GM21528 (cell line): ENCODE measurements around the gene NDUFC1.
"Not testable (repeated sequence)": the region's sequence is repeated elsewhere in the genome, so short reads cannot be mapped to it uniquely, and the experiment has no call there.

Source experiments
- ATAC-seq: cut with Tn5 transposase; IDR thresholded peaks from one replicate; pipeline ENCODE4 v1.9.1; 2021; ENCODE audit warnings: mild to moderate bottlenecking, moderate library complexity; ENCODE audit not compliant: unreplicated experiment, low FRiP score

Gene NDUFC1

DNA sequence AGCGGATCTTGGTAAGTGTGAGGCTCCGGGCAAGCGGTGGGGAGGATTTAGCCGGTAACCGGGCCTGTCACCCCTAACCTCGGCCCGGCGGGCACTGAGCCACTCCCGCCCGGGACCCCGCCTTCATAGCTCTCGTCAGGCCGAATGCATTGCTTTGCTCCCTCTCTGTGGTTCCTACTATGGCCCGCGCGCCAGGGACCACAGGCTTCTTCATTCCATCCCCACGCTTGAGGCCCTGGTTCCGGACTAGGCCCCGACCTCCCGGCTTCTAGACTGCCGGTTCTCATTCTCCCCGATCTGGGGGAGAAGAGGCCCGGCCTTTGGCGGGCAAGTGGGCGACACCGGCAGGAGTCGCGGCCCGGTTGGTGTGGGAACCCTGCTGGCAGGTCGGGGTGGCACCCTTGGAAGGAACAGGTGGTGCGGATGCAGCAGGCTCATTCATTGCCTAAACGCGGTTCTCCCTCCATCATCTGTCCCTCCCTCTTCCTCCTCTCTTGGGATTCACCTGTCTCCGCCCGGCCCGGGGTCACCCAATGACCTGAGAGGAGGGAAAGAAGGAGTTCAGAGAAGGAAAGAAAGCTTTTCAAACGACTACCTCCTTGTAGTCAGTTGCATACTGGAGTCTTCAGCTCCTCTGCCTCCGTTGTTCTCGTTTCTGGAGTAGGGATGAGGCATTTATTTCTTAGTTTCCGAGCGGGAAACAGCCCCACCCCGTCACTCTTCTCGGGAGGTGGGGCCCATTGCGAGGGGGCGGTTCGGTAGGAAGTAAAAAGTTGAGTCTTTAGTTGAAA is at the start of gene NDUFC1:
NDUFC1 (minus strand) TSS at position 657 of the 791 bp plus-strand sequence. CDS start 6,679 bp downstream, outside the sequence.
- ATAC-seq: peak; percentile 43

DNA sequence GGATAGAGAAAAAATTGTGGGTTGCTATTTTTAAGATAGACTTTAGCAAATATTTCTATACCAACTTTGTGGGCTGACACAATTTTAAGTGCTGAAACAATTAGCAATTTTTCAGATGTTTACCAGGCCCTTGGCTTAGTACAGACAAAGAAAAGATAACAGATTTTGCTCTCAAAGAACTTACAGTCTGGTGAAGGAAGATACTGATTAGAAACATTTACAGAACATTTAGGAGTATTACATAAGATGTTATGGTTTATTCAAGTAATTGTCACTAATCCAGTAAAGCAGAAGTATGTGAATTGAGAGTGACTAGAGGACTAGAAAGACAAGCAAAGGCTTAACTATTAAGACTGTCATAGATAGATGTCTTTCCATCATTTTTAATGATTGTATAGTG is 35.3 kb upstream of the NDUFC1 start:
- ATAC-seq: no peak

DNA sequence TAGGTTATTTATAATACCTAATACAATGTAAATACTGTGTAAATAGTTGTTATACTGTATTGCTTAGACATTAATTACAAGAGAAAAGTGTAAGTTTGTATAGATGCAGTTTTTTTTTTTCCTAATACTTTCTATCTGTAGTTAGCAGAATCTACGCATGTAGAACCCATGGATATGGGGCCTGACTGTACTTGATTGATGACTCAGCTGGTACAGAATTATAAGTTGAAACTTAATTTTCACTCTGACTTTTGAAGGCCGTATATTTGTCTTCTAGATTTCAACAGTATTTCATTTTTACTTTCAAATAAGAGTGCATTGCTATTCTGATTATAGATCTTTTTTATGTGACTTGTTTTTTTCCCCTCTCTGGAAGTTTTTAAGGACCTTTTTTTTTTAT is 30.8 kb upstream of the NDUFC1 start:
- no peak for ATAC-seq

DNA sequence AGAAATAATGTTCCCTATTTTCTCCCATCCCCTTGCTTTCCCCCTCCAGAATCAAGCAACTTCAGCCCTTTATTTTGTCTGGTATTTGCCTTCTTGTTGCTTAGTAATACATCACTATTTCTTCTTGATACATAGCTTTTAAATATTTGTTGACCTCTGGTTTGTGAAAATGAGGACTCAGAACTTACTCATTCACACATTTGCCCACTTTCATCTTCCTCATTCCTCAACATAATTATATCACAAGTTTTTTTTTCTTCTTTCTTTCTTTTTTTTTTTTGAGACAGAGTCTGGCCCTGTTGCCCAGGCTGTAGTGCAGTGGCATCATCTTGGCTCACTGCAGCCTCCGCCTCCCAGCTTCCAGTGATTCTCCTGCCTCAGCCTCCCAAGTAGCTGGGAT is 28.9 kb upstream of the NDUFC1 start:
- ATAC-seq: no peak

GRCh38 chr4:139330283-139330682 is 28.0 kb upstream of the NDUFC1 start:
- ATAC-seq: no peak

- no peak for ATAC-seq
Measured at GRCh38 chr4:139329665-139330200, 27.5 kb upstream of the NDUFC1 start.

DNA sequence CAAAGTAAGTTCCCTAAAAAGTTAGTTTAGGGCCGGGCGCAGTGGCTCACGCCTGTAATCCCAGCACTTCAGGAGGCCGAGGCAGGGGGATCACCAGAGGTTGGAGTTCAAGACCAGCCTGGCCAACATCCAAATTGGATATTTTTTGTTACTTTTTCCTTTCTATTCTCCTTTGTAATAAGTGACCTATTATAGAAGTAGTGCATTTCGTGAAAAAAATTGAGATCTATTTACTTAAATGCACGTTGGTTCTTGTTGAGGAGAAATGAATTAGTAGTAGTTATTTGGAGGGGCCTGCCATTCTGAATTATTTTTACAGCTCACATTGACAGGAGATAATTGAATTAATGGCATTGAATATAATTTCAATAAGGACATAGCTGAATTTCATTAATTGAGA is 22.3 kb upstream of the NDUFC1 start:
- no peak for ATAC-seq

GRCh38 chr4:139322541-139322940 is 20.3 kb upstream of the NDUFC1 start:
- ATAC-seq: not testable (repeated sequence)

DNA sequence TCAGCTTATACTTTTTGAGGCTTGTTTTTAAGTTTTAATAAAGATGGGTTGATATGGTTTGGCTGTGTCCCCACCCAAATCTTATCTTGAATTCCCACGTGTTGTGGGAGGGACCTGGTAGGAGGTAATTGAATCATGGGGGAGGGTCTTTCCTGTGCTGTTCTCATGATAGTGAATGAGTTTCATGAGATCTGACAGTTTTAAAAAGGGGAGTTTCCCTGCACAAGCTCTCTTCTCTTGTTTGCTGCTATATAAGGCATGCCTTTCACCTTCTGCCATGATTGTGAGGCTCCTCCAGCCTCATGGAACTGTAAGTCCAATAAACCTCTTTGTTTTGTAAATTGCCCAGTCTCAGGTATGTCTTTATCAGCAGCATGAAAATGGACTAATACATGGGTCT is 19.8 kb upstream of the NDUFC1 start:
- ATAC-seq: not testable (repeated sequence)

DNA sequence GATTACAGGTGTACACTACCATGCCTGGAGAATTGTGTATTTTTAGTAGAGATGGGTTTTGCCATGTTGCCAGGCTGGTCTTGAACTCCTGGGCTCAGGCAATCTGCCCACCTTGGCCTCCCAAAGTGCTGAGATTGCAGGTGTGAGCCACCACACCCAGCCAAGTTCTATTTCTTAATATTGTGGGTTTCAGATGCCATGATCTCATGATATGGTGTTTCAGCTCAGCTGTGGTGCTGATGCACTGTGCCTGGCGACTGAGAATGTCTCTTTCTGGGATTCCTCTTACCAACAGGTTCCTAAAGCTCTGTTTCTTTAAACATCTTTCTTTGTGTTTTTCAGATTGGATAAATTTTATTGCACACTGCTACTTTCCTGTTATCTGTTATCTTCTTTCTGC is 17.3 kb upstream of the NDUFC1 start:
- no peak for ATAC-seq

DNA sequence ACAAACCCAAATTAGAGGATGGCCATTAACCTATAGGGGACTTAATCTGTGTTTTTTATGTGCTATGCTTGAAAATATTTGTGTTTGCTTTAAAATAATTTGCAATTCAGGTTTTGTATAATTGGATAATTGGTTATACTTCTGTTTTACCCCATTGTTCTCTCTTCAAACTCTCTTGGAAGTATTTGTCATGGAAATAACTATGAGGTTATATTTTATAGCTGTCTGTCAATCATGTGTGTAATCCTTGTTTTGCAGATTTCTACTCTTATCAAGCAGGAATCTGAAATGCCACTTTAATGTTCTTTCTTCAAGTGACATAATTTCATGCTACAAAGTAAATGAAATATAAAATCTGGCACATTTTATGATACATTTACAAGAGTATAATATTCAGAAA is 15.4 kb upstream of the NDUFC1 start:
- ATAC-seq: no peak

- ATAC-seq: no peak
Measured at GRCh38 chr4:139316733-139317132, 14.5 kb upstream of the NDUFC1 start.

DNA sequence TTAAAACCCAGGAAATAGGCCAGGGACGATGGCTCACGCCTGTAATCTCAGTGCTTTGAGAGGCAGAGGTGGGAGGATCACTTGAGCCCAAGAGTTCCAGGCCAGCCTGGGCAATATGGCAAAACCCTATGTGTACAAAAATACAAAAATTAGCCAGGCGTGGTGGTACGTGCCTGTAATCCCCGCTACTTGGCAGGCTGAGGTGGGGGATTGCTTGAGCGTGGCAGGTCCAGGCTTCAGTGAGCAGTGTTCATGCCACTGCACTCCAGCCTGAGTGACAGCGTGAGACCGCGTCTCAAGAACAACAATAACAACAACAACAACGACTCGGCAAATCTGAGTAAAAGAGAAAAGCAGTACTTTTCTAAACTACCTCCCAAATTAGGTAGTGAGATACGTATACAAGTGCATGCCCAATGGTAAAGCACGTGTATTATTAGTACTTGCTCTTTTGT is 13.0 kb upstream of the NDUFC1 start:
- peak; percentile 58 for ATAC-seq

- ATAC-seq: no peak
Measured at GRCh38 chr4:139314047-139314800, 11.9 kb upstream of the NDUFC1 start.

DNA sequence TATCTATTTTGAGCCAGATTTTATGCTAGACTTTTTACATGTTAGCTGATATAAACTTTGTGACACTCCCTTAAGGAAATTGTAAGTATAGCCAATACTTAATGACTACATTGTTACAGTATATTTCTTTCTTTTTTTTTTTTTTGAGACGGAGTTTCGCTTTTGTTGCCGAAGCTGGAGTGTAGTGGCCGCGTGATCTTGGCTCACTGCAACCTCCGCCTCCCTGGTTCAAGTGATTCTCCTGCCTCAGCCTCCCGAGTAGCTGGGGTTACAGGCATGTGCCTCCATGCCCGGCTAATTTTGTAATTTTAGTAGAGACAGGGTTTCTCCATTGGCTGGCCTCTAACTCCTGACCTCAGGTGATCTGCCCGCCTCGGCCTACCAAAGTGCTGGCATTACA is 11.1 kb upstream of the NDUFC1 start:
- ATAC-seq: not testable (repeated sequence)

DNA sequence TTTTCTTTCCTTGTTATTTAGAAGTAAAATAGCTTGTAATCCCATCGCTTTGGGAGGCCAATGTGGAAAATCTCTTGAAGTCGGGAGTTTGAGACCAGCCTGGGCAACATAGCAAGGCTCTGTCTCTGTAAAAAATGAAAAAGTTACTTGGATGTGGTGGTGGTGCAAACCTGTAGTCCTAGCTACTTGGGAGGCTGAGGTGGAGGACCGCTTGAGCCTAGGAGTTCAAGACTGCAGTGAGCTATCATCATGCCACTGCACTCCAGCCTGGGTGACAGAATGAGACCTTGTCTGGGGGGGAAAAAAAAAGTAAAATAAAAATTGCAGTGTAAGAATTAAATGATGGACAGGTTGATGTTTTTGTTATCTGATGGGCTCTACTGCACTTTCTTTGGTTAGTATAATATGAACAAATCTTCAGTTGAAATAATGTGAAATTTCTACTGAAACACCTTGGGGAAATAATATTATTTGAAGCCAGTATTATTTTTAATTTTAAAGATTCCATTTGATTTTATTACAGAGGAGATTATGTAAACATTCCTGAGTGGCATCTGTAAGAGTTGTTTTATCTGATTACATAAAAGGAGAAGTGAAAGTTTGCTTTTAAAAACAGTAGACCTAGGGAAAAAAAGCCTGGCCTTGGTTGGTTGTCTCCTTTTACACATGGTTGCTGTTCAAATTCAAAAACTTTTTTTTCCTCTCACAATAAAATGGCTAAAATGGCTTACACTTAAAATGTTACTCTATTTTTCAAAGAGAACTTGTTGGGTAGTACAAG is 10.5 kb upstream of the NDUFC1 start:
- no peak for ATAC-seq

DNA sequence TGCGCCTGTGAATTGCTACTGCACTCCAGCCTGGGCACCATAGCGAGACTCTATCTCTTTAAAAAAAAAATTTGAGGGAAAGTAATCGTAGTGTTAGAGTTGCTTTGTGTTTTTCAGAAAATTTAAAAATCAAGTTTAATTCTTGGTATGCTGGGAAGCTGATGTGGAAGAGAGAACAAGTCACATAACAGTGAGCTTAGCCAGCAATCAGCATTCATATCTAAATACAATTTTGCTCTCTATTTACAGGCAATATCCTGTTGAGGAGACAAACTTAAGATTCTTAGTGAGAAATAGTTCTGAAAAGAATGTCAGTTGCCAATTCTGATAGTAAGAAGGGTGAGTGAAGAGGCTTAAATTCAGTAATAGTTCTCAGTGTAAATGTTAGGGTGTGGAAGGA is 9.6 kb upstream of the NDUFC1 start:
- ATAC-seq: no peak

DNA sequence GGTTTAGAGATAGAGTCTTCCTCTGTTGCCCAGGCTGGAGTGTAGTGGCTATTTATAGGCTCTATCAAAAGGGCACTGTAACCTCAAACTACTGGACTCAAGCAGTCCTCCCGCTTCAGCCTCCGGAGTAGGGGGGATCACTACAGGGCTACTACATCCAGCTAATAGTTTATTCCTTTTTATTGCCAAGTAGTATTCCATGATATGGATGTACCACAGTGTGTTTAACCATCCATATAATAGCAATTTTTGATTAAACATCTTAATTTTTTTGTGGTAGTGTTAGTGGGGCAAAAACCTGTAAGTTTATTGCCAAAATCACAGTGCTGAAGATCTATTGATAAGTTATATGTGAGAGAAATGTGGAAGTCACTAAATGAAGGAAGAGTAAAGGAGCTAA is 2.6 kb upstream of the NDUFC1 start:
- ATAC-seq: no peak

GRCh38 chr4:139301113-139301820 is 1.0 kb downstream of the NDUFC1 start, which contains the start of gene NAA15:
Gene NAA15 (plus strand): TSS chr4:139301505. CDS start chr4:139301778, 273 bp downstream.
- peak; percentile 88 for ATAC-seq
